ENCODE measurements around the gene TEX29.

TEX29 gene

GRCh38 chr13:111344471-111345191, 24.2 kb downstream of the TEX29 start:
- DNase-seq = no peak

GRCh38 chr13:111345682-111346081, 25.2 kb downstream of the TEX29 start:
- no peak for DNase-seq

- DNase-seq = no peak
Measured at GRCh38 chr13:111346101-111346680, 25.7 kb downstream of the TEX29 start.

- no peak for DNase-seq
Measured at GRCh38 chr13:111347438-111347837, 27.0 kb downstream of the TEX29 start.

- no peak for DNase-seq
Measured at GRCh38 chr13:111353508-111353907, 33.1 kb downstream of the TEX29 start.

GRCh38 chr13:111354789-111355188, 34.3 kb downstream of the TEX29 start:
- no peak for DNase-seq

GRCh38 chr13:111356795-111357194, 36.4 kb downstream of the TEX29 start:
- DNase-seq = no peak

- no peak for DNase-seq
Measured at GRCh38 chr13:111359237-111359915, 38.9 kb downstream of the TEX29 start.

GRCh38 chr13:111359930-111360329, 39.5 kb downstream of the TEX29 start:
- DNase-seq = no peak

- DNase-seq = no peak
Measured at GRCh38 chr13:111360452-111360851, 40.0 kb downstream of the TEX29 start.

- no peak for DNase-seq
Measured at GRCh38 chr13:111361046-111361872, 40.8 kb downstream of the TEX29 start.

GRCh38 chr13:111361873-111362648, 41.6 kb downstream of the TEX29 start:
- DNase-seq = no peak

GRCh38 chr13:111363121-111363520, 42.7 kb downstream of the TEX29 start:
- DNase-seq = no peak

GRCh38 chr13:111363591-111363990, 43.1 kb downstream of the TEX29 start:
- no peak for DNase-seq

- DNase-seq = no peak
Measured at GRCh38 chr13:111365149-111366005, 44.9 kb downstream of the TEX29 start.

GRCh38 chr13:111367340-111367739, 46.9 kb downstream of the TEX29 start:
- DNase-seq = no peak

- DNase-seq = no peak
Measured at GRCh38 chr13:111368091-111368490, 47.6 kb downstream of the TEX29 start.

- no peak for DNase-seq
Measured at GRCh38 chr13:111370147-111370546, 49.7 kb downstream of the TEX29 start.

GRCh38 chr13:111370570-111371535, 50.4 kb downstream of the TEX29 start:
- no peak for DNase-seq

GRCh38 chr13:111371720-111372119, 51.3 kb downstream of the TEX29 start:
- no peak for DNase-seq
